SU-DHL-6 (cell line): ENCODE results near the gene ERICH2.

ENCODE experiments used
- H2AFZ ChIP-seq: fragments of 200-600 bp; sonication (generic); 2 replicates; pipeline ENCODE4 v1.6.1; 2014; ENCODE audit warnings: low read depth, mild to moderate bottlenecking, moderate library complexity, mixed read lengths, antibody characterized with exemption, low read length; ENCODE audit not compliant: severe bottlenecking
- H3F3A ChIP-seq: fragments of 200-600 bp; shearing (Covaris generic); 2 replicates; pipeline ENCODE4 v1.6.0; 2016; ENCODE audit warnings: antibody characterized with exemption, mild to moderate bottlenecking; ENCODE audit not compliant: insufficient read depth
- H3K27ac ChIP-seq: fragments of 200-600 bp; sonication (generic); 2 replicates; pipeline ENCODE4 v1.5.1; 2016; ENCODE audit warnings: low read depth, mild to moderate bottlenecking, low read length, moderate library complexity, mixed read lengths
- H3K27me3 ChIP-seq: fragments of 200-600 bp; sonication (generic), shearing (Covaris generic); 2 replicates; pipeline ENCODE4 v1.6.0; 2014; ENCODE audit warnings: mild to moderate bottlenecking, low read length
- H3K36me3 ChIP-seq: fragments of 200-600 bp; sonication (generic); 2 replicates; pipeline ENCODE4 v1.6.1; 2014; ENCODE audit warnings: mild to moderate bottlenecking, low read length, mixed read lengths
- H3K4me2 ChIP-seq: fragments of 300-600, 200-600 bp; shearing (Covaris generic), sonication (generic); 2 replicates; pipeline ENCODE4 v1.6.0; 2014; ENCODE audit warnings: low read length, low read depth, mild to moderate bottlenecking; ENCODE audit not compliant: poor library complexity, severe bottlenecking
- H3K4me3 ChIP-seq: fragments of 200-600 bp; sonication (generic); 2 replicates; pipeline ENCODE4 v1.5.1; 2014; ENCODE audit warnings: antibody characterized with exemption, low read length, mild to moderate bottlenecking, mixed read lengths; ENCODE audit not compliant: insufficient read depth, poor library complexity, severe bottlenecking
- H3K79me2 ChIP-seq: fragments of 200-600 bp; sonication (generic); 2 replicates; pipeline ENCODE4 v1.6.1; 2014; ENCODE audit warnings: mild to moderate bottlenecking, low read length, moderate library complexity; ENCODE audit not compliant: insufficient read depth
- H3K9ac ChIP-seq: fragments of 200-600 bp; sonication (generic); 2 replicates; pipeline ENCODE4 v1.7.0; 2014; ENCODE audit warnings: mild to moderate bottlenecking, low read length
- H3K9me2 ChIP-seq: fragments of 200-600 bp; sonication (generic); replicated peaks from 2 replicates; pipeline ENCODE4 v1.6.1; 2014; ENCODE audit warnings: low read length; ENCODE audit not compliant: insufficient read depth
- H3K9me3 ChIP-seq: fragments of 200-600 bp; sonication (generic); 2 replicates; pipeline ENCODE4 v1.6.1; 2014; ENCODE audit warnings: low read length, mixed read lengths; ENCODE audit not compliant: insufficient read depth
- H4K20me1 ChIP-seq: fragments of 200-600 bp; sonication (generic); 2 replicates; pipeline ENCODE4 v1.6.1; 2014; ENCODE audit warnings: low read depth, mild to moderate bottlenecking, antibody characterized with exemption, low read length, moderate library complexity, mixed read lengths
- EZH2phosphoT487 ChIP-seq: fragments of 200-600 bp; sonication (generic), shearing (Covaris generic); conservative IDR thresholded peaks from 2 replicates; pipeline ENCODE4 v1.6.1; 2018; ENCODE audit warnings: mild to moderate bottlenecking, antibody characterized with exemption, low read length, moderate library complexity, mixed read lengths
- TF ChIP-seq, protein P1 (sequence below): fragments of 200-600 bp; sonication (generic); IDR thresholded peaks from one replicate; pipeline ENCODE4 v1.5.1; 2017; ENCODE audit warnings: antibody characterized with exemption, mild to moderate bottlenecking, low read length, moderate library complexity; ENCODE audit not compliant: insufficient read depth, poor library complexity, severe bottlenecking

The ERICH2 gene

GRCh38 chr2:170812710-170813600 is 42.8 kb downstream of the ERICH2 start:
- Histone ChIP-seq H3K27me3 (no peaks in the 10 kb centered on the region), H3K36me3 (no peaks in the 10 kb centered on the region), H4K20me1 (no peaks in the 10 kb centered on the region), H2AFZ (no peak overlapping the region), H3K79me2 (no peaks in the 10 kb centered on the region), H3F3A (no peaks in the 10 kb centered on the region), H3K9me3 (no peaks in the 10 kb centered on the region), H3K4me3 (no peak overlapping the region), H3K27ac (no peak overlapping the region), H3K9ac (no peak overlapping the region), H3K4me2 (no peak overlapping the region), H3K9me2 (no peaks in the 10 kb centered on the region)
- TF ChIP-seq, protein P1, sequence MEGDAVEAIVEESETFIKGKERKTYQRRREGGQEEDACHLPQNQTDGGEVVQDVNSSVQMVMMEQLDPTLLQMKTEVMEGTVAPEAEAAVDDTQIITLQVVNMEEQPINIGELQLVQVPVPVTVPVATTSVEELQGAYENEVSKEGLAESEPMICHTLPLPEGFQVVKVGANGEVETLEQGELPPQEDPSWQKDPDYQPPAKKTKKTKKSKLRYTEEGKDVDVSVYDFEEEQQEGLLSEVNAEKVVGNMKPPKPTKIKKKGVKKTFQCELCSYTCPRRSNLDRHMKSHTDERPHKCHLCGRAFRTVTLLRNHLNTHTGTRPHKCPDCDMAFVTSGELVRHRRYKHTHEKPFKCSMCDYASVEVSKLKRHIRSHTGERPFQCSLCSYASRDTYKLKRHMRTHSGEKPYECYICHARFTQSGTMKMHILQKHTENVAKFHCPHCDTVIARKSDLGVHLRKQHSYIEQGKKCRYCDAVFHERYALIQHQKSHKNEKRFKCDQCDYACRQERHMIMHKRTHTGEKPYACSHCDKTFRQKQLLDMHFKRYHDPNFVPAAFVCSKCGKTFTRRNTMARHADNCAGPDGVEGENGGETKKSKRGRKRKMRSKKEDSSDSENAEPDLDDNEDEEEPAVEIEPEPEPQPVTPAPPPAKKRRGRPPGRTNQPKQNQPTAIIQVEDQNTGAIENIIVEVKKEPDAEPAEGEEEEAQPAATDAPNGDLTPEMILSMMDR = peak; percentile 49
- no peak for TF ChIP-seq EZH2phosphoT487

- TF ChIP-seq, protein P1 = no peak
- TF ChIP-seq EZH2phosphoT487 = no peak
- H3K4me3 ChIP-seq = no peak overlapping the region
- H3K9ac ChIP-seq = no peak overlapping the region
- no peak overlapping the region for H2AFZ ChIP-seq
- H3F3A ChIP-seq = no peaks in the 10 kb centered on the region
- no peak overlapping the region for H3K4me2 ChIP-seq
- no peak overlapping the region for H3K27ac ChIP-seq
- no peaks in the 10 kb centered on the region for H3K9me3 ChIP-seq
- no peaks in the 10 kb centered on the region for H4K20me1 ChIP-seq
- no peaks in the 10 kb centered on the region for H3K27me3 ChIP-seq
- H3K79me2 ChIP-seq = no peaks in the 10 kb centered on the region
- H3K36me3 ChIP-seq = no peaks in the 10 kb centered on the region
- H3K9me2 ChIP-seq = no peaks in the 10 kb centered on the region
Observed at GRCh38 chr2:170813611-170814532, 43.7 kb downstream of the ERICH2 start.

GRCh38 chr2:170814533-170815230 is 44.5 kb downstream of the ERICH2 start:
- H3K4me3 ChIP-seq = no peak overlapping the region
- H3K27me3 ChIP-seq = no peaks in the 10 kb centered on the region

More at GRCh38 chr2:170814533-170815230, 44.5 kb downstream of the ERICH2 start:
- Histone ChIP-seq H2AFZ (no peak overlapping the region), H4K20me1 (no peaks in the 10 kb centered on the region), H3K9ac (no peak overlapping the region), H3K36me3 (no peaks in the 10 kb centered on the region), H3K27ac (no peak overlapping the region), H3F3A (no peaks in the 10 kb centered on the region), H3K79me2 (no peaks in the 10 kb centered on the region), H3K4me2 (no peak overlapping the region), H3K9me2 (no peaks in the 10 kb centered on the region), H3K9me3 (no peaks in the 10 kb centered on the region)
- TF ChIP-seq, protein P1 = no peak
- no peak for TF ChIP-seq EZH2phosphoT487
